ENCODE measurements around the gene RER1.

RER1 gene

DNA sequence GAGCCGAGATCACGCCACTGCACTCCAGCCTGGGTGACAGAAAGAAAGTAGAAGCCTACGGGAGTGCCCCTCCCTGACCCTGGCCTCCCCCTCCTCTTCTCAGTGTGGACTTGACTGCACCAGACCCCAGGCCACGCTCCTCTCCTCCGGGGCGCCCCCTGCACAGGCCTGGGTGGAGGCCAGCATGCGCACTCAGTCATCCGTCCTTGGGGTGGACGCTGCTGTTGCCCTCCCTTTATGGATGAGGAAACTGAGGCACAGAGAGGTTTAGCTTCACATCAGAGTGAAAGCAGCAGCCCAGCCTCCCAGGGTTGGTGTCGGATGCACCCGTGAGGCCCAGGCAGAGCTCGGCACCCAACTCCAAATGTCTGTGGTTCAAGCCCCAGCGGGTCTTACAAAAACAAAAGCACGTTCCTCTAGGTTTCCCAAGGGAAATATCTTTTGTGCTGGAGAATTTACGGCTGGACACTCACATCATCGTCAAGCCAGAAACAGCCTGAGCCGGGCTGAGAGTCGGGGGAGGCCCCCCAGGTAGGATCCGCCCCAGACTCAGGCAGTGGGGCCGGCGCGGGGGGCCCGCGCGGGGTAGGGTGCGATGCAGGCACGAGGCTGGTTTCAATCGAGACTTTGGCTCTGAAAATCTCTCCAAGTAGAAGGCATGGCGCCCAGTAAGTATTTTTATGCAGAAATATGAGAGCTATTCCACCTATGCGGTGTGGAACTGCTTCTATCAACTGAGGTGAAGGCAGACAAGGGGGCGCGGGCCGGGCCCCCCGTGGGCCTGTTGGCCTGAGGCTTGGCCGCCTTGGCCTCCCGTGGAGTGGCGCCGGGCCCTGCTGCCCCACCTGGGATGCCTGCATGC, 36.9 kb upstream of the RER1 start:
- no peak for DNase-seq

- no peak for DNase-seq
Observed at GRCh38 chr1:2355373-2356261, 36.0 kb upstream of the RER1 start.

- DNase-seq, result no peak
Observed at GRCh38 chr1:2356401-2356800, 35.2 kb upstream of the RER1 start.

- DNase-seq, result no peak
Observed at GRCh38 chr1:2356911-2357845, 34.5 kb upstream of the RER1 start.

DNA sequence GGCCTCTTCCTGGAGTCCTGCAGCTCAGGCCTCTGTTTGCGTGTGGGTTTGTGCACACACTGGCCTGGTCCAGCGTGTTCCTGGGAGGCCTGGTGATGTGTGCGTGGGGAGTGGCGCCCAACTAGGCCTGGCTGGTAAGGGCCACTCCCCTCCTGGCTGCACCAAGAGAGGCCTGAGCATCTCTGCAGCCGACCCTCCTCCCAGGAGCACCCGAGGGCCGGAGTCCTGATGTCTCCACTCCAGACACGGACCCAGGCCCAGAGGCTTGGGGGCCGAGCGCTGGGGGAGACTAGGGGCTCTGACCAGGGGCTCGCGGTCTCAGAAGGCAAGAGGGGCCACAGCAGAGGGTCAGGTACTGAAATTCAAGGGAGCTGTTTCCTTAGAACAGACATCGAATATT, 33.6 kb upstream of the RER1 start:
- DNase-seq, result no peak

DNA sequence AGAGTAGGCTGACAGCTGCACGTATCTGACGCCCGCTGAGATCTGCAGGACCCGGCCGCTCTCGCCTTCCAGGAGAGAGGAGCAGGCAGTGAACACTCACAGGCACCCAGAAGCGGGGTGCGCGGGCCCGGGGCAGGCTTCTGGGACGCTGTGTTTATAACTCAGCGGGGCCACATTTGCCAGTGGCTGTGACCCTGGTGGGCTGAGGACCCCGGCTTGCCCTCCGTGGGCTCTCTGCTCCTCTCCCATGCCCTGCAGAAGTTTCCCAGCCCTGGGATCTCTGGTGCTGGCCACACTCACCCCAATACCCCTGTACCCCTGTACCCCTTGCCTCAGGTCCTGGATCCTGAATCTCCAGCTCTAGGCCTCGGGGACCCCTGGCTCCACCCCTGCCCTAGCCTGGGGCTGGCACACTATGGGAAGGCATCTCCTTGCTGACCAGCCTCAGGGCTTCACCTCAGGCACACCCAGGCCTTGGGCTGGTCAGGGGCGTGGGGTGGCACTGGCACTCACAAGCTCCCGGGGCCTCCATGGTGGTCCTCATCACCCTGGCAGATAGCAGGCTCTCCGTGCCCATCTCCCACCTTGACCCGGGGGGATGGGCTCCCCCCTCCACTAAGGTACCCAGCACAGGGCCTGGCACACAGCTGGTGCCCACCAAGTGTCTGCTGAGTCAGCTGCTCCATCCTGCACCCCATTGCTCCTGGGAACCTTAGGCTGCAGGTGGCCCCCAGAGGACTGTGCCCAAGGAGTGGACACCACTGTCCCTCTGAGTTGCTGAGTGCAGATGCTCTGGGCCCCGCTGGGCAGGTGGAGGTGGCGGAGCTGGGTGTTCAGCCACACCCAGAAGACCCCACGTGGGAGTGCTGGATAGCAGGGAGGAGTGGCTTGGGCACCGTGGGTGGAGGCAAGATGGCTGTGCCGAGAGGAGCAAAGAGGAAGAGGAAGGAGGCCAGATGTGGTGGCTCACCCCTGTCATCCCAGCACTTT, 32.7 kb upstream of the RER1 start:
- no peak for DNase-seq

DNA sequence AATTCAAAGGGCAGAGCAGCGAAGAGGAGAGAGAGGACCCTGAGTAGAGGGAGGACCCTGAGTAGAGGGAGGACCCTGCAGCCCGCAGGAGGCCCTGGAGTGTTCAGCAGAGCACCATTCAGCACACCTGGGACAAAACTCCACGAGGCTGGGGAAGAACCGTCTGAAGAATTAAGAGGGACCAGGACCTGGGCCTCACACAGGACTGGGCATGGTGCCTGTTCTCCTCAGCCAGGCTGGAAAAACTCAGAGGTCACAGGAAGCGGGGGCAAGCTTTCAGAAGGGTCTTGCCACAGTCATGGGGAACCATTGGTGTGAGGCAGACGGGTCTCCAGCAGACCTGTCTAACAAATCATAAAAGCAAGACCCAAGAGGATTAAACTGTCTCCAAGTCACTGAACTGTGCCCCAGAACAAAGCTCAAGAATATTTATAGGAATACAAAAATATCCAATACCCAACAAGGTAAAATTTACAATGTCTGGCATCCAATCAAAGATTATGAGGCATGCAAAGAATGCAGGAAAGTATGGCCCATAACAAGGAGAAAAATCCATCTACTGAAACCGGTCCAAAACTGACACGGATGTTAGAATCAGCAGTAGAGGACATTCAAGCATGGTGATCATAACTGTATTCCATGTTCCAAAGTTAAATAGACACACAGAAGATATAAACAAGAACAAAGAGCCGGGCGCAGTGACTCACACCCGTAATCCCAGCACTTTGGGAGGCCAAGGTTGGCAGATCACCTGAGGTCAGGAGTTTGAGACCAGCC, 30.9 kb upstream of the RER1 start:
- no peak for DNase-seq

GRCh38 chr1:2363847-2364513, 27.7 kb upstream of the RER1 start:
- no peak for DNase-seq

DNA sequence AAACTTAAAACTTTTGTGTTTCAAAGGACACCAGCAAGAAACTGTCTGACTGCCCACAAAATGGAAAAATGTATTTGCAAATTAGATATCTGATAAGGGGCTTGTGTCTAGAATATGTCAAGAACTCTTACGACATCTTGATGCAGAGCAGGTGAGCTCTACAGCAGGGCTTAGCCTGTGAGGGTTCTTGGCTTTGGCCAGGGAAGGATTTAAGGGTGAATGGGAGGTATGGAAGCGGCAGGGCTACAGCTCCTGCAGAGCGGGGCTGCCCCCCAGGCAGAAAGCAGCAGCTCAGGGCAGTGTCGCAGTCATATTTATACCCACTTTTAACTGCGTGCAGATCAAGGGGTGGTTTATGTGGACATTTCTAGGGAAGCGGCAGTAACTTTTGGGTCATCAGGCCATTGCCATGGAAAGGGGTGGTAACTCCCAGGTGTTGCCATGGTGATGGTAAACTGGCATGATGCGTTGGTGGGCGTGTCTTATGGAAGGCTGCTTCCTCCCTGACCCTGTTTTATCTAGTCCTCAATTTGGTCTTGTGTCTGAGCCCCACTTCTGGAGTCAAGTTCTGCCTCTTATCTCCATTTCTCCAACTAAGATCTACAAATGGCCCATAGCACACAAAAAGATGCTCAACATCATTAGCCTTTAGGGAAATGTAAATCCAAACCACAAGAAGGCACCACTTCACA, 23.4 kb upstream of the RER1 start:
- DNase-seq, result no peak

DNA sequence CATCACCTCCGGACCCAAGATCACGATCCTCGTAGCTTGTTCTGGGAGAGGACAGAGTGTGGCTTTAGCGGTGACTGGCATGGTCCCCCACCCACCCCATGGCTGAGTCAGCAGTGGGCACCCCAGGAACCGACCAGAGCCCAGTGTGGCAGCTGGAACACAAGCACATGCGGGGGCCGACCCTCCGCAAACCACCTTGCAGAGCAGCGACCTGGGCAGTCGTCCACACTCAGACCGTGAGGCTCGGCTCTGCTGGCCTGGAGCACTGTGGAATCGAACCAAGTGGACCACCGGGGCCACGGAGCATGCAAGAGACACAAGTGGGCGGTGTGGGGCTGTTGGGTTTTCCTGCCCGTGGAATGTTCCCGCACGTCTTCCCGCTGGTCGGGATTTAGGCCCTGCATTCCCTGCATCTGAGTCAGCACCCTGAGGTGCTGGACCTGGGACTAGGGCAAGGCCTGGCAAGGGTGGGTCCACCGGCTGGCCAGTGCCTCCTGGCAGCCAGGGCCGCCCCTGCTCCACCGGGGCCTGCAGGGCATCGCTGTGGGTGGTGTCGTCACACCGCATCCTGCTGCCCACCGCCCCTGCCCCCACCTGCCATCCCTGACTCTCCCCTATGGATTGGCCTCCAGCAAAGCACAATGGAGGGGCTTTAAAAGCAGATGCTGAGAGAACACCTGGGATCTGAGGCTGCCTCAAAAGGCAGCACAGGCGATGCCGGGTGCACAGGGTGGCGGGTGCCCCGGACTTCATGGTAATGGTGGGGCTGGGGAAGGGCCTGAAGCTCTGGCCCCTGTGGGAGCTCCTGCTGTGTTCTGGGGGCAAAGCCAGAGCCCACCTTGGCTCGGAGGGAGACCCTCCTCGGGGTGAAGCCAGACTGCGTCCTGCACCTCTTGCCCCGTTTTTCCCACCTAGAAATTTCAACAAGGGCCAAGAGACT, 18.8 kb upstream of the RER1 start:
- no peak for DNase-seq

- no peak for DNase-seq
Observed at GRCh38 chr1:2373551-2374251, 17.9 kb upstream of the RER1 start.

DNA sequence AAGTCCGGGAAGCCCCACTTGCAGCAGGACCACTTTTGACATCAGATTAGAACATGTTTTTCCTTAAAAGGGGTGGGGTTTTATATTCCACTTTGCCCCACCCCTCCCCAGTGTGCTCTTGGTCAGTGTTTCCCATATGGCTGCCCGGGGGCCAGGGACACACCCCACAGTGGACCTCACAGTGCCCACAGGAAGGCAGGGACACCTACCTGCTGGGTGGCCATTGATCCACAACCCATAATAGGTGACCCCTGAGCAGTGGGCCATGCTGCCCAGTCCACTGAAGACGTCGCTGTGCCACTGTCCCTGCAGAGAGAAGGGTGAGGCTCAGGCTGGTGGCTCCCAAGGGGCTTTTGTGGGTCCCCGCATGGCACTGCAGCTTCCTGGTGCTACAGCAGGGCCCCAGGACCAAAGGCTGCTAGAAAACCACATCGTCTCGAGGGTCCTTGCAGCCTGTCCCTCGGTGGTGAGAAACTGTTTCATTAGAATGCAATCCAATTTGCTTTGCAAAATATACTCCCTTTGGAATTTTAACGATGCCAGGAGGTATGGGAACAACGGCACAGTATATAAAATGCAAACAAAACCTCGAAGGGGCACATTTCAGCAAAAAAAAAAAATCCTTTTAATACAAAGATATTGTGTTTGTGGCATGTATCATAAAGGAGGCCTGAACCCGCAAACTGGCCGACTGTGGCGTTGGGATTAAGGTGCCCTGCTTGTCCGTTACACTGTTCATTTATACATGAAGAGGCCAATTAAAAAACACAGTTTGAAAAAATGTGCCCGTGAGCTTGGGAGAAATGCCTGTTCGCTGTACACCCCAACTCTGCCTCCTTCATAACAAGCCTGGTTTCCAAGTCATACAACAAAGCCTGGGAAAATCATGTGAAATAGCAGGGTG, 17.1 kb upstream of the RER1 start:
- no peak for DNase-seq

DNA sequence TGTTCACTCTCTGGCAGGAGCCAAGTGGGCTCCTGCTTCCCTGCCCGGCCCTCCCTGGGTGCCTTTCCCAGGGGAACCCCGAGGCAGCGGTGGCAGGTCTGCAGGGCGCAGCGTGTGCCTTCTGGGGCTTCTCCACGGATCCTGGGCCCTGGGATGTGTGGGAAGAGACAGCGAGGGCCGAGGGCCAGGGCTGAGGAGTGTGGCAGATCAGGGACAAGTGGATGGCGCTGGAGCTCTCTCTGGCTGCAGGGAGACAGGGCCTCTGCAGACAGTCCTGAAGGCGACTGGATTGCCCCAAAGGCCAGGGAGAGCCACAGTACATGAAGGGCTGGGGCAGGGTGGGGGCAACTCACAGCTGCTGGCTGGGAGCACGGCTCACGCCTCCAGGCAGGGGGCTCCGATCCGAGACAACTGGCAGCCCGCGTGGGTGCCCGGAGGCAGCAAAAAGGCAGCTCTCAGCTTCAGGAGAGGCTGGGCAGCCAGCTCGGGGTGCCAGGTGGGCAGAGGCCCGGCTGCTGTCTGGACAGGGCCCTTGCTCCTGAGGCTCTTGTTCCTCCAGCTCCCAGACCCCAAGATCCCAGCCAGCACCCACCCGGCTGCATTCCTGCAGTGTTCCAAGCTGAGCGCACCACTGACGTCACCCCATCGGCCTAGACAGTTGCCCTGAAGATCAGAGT, 16.3 kb upstream of the RER1 start:
- no peak for DNase-seq

GRCh38 chr1:2375923-2376260, 15.7 kb upstream of the RER1 start:
- DNase-seq, result no peak

- DNase-seq, result no peak
Observed at GRCh38 chr1:2376261-2376741, 15.3 kb upstream of the RER1 start.
